ENCODE results near the gene SP4.

GRCh38 chr7:21472029-21472428 is 44.1 kb downstream of the SP4 start:
- no peak for TF ChIP-seq CTCF (IDR thresholded peaks at IDR 0.05)
- TF ChIP-seq POLR2A (IDR thresholded peaks at IDR 0.05), result no peak

Measured in sigmoid colon (tissue), 3 donors.